CD8-positive, alpha-beta memory T cell (primary cell): ENCODE data around the gene ACYP2. TPM values are rescaled to one million over a fixed set of nuclear protein-coding genes. Genes with fewer than 3 reads are reported as not detected.

Experiments used
- CTCF ChIA-PET: fragments of 350-600 bp; sonication (Branson Sonifier 250); formaldehyde crosslinking; loops from one replicate; lab custom pipeline; 2021; ENCODE audit warnings: antibody characterized with exemption; lab: Charles Lee
- POLR2A ChIA-PET: fragments of 350-600 bp; sonication (Branson Sonifier 250); formaldehyde crosslinking; loops from one replicate; lab custom pipeline; 2021; ENCODE audit warnings: antibody characterized with exemption; lab: Charles Lee
- DNase-seq, 5 donors: peaks; one replicate each; pipeline versions ENCODE4 v3.0.0 to v3.0.0-alpha.2; 2020 to 2022; ENCODE audit warnings: mixed read lengths in 1 of 5
- H3K27ac ChIP-seq: one replicate; pipeline ENCODE4 v1.7.0; 2013; ENCODE audit warnings: low read depth, mild to moderate bottlenecking, low read length, moderate library complexity
- H3K27me3 ChIP-seq: 2 replicates; pipeline ENCODE4 v1.7.0; 2013; ENCODE audit warnings: low read length, mild to moderate bottlenecking; ENCODE audit not compliant: insufficient read depth, poor library complexity, severe bottlenecking
- H3K36me3 ChIP-seq: 2 replicates; pipeline ENCODE4 v1.7.0; 2013; ENCODE audit warnings: mild to moderate bottlenecking, low read length, moderate library complexity; ENCODE audit not compliant: insufficient read depth
- H3K4me1 ChIP-seq: 2 replicates; pipeline ENCODE4 v1.7.0; 2013; ENCODE audit warnings: mild to moderate bottlenecking, low read length, moderate library complexity; ENCODE audit not compliant: insufficient read depth
- H3K4me3 ChIP-seq: 2 replicates; pipeline ENCODE4 v1.7.0; 2013; ENCODE audit warnings: mild to moderate bottlenecking, low read length
- H3K9me3 ChIP-seq: 2 replicates; pipeline ENCODE4 v1.7.0; 2013; ENCODE audit warnings: mild to moderate bottlenecking, low read length
- H3K27ac Mint-ChIP-seq, 8 donors: one replicate each; pipeline ENCODE4 v1.8.0; 2020 to 2021; ENCODE audit warnings: mixed read lengths in 8 of 8, mild to moderate bottlenecking in 6 of 8, inconsistent platforms in 3 of 8, moderate library complexity in 3 of 8
- H3K27me3 Mint-ChIP-seq, 2 donors: one replicate each; pipeline ENCODE4 v1.8.0; 2020 to 2021; ENCODE audit warnings: mixed read lengths in 2 of 2, mild to moderate bottlenecking in 1 of 2, moderate library complexity in 1 of 2
- H3K36me3 Mint-ChIP-seq, 3 donors: one replicate each; pipeline ENCODE4 v1.8.0; 2020 to 2021; ENCODE audit warnings: mixed read lengths in 3 of 3, inconsistent platforms in 1 of 3, mild to moderate bottlenecking in 1 of 3
- H3K4me1 Mint-ChIP-seq, 3 donors: one replicate each; pipeline ENCODE4 v1.8.0; 2020 to 2021; ENCODE audit warnings: mixed read lengths in 3 of 3, inconsistent platforms in 1 of 3, mild to moderate bottlenecking in 1 of 3
- H3K4me3 Mint-ChIP-seq, 7 donors: one replicate each; pipeline ENCODE4 v1.8.0; 2020 to 2021; ENCODE audit warnings: mixed read lengths in 7 of 7, mild to moderate bottlenecking in 6 of 7, moderate library complexity in 4 of 7, inconsistent platforms in 2 of 7
- H3K9me3 Mint-ChIP-seq, 5 donors: one replicate each; pipeline ENCODE4 v1.8.0; 2020 to 2022; ENCODE audit warnings: mixed read lengths in 5 of 5, mild to moderate bottlenecking in 3 of 5, moderate library complexity in 2 of 5, inconsistent platforms in 1 of 5
- polyA plus RNA-seq: library from polyadenylated mRNA; unstranded; fragments of 300-500 nt; fragmentation: Illumina TruSeq; gene quantifications from one replicate; pipeline ENCODE4 v1.2.3, GENCODE V29; 2021
- total RNA-seq, 2 experiments: library from RNA; stranded (reverse); gene quantifications; one replicate each; pipeline ENCODE4 v1.2.3, GENCODE V29; 2021

Gene ACYP2
- total and polyA plus RNA-seq, 3 experiments from 2014 or later: 8.8 to 12.6 (median 10.3) TPM

DNA sequence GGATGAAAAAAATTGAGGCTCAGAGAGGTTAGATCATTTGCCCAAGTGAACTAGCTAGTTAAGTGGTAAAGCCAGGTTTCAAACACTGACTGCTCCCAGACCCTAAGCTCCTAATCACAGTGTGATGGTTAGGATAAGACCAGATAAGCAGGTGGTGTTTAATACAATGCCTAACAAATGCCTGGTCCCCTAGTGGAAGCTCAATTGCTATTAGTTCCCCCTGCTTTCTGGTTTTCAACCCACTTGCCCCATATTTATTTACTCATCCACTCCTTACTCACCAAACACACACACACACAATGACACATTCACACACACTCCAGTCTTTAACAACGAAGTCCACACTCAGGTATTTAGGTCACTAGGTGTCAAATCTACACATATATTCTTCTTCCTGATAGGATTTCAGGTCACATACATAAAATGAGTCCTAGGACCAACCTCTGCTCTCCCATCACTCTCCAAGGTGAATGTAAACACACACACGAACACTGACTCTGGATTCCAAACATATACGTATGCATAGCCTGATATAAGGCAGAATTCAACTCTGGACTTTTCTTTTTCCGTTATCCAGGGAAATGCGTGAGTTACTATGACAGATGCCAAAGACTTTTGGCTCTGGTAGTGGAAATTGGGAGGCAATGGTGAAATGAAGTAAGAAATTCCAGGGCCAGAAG, 214.2 kb downstream of the ACYP2 start:
- DNase-seq: no peak
- peaks cover 0 to 5% (median 0%) of the 10 kb centered on the region in 3 donors for H3K36me3 Mint-ChIP-seq
- Histone ChIP-seq H3K36me3 (no peaks in the 10 kb centered on the region), H3K4me3 (peak overlapping the region; percentile 67), H3K27ac (no peak overlapping the region), H3K4me1 (peaks cover 12% of the 10 kb centered on the region), H3K27me3 (peaks cover 8% of the 10 kb centered on the region), H3K9me3 (no peaks in the 10 kb centered on the region)
- H3K4me3 Mint-ChIP-seq: peak overlapping the region; percentile 86 to 92 (median 89)
- H3K9me3 Mint-ChIP-seq: peaks cover 3 to 7% (median 4%) of the 10 kb centered on the region in 5 donors
- H3K27ac Mint-ChIP-seq: peak overlapping the region in 2 of 8 donors; percentile 2 to 76
- peaks cover 13 to 21% of the 10 kb centered on the region in 2 donors for H3K27me3 Mint-ChIP-seq
- CTCF ChIA-PET: no interaction called here
- H3K4me1 Mint-ChIP-seq: peaks cover 10 to 15% (median 13%) of the 10 kb centered on the region in 3 donors
- POLR2A ChIA-PET: interaction anchor here (0.5 kb wide), 1 partner anchor 179 kb away, joined by 3 read pairs; no protein-coding TSS in a partner anchor

DNA sequence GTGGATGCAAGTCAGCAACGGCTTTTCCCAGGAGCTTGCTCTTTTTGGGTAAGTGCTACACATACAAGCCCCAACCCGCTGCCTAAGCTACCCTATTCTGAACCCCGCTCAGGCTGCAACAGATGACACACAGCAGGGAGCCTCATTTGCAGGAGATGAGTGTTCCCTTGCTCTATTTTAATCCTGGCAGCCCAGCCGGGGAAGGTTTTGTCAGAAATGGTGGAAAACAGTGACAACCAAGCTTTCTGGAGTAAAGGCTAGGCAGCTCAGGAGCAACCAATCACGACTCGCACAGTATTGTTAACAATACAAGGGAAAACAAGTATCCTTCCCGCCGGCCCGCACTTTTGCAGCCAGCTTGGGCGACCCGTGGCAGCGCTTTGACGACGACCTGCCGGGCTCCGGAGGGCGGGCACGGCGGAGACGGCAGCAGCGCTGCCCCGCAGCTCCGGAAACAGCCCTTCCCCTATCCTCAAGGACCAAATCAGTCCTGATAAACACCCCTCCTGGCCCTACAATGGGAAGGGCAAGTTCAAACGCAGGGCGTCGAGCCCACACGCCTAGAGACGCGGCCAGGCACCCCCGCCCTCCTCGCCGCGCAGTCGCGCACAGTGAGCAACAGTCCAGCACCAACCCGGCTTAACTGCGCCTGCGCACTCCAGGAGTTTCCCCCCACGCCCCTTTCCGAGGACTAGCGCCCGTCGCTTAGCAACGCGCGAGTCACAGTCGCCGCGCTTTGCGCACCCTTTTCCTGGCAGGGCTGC, 214.9 kb downstream of the ACYP2 start:
- POLR2A ChIA-PET: interaction anchor here (0.5 kb wide), 1 partner anchor 179 kb away, joined by 3 read pairs; no protein-coding TSS in a partner anchor
- CTCF ChIA-PET: no interaction called here

DNA sequence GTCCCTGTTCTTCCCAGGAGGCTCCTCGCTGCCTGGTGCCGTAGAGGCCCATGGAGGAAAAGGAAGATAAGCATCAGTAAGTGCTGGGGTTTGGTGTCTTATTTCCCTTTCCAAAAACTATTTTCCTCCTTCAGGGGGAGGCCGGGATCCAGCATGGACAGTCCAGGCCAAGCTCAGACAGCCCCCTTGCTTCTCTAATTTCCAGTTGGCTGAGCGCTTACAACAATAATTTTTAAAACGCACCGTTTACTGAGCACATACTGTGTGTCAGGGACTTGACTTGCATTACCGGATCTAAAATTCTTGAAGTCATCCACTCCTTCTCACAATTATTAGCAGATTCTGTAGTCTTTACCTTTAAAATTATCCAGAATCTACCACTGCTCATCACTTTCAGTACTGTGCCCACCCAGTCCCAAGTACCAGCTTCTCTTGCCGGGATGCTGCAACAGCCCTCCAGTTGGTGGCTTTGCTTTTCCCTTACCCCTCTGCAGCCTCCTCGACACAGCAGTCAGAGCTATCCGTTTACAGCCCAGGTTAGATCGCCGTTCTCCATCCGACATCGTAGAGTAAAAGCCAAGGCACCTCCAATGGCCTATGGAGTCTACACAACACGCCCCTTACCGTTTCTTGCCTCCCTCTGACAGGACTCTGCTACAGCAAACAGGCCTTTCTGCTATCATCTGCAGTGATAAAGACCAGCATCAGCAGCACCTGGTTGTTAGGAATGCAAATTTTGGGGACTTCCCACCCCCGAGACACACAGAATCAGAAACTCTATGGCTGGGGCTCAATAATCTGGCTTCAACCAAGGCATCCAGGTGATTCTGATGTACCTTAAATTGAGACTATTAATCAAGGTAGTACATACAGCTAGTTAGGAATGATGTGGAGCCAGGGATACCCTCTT, 215.8 kb downstream of the ACYP2 start:
- no peaks in the 10 kb centered on the region for H3K36me3 ChIP-seq
- Mint-ChIP-seq H3K9me3 (no peaks in the 10 kb centered on the region), H3K36me3 (no peaks in the 10 kb centered on the region), H3K27ac (peak overlapping the region; percentile 18 to 92 (median 74)), H3K27me3 (peaks cover 13 to 16% of the 10 kb centered on the region in 2 donors), H3K4me3 (peak overlapping the region; percentile 86 to 92 (median 89)), H3K4me1 (peaks cover 10 to 15% (median 13%) of the 10 kb centered on the region in 3 donors)
- POLR2A ChIA-PET: no interaction called here
- CTCF ChIA-PET: interaction anchor here (0.6 kb wide), 1 partner anchor 458 kb away, joined by 3 read pairs; no protein-coding TSS in a partner anchor
- H3K4me1 ChIP-seq: peaks cover 12% of the 10 kb centered on the region
- no peak overlapping the region for H3K27ac ChIP-seq
- no peak for DNase-seq
- H3K9me3 ChIP-seq: no peaks in the 10 kb centered on the region
- H3K27me3 ChIP-seq: peaks cover 8% of the 10 kb centered on the region
- peak overlapping the region; percentile 67 for H3K4me3 ChIP-seq

More for the DNA sequence above, 214.9 kb downstream of the ACYP2 start:
- Mint-ChIP-seq H3K9me3 (peaks cover 0 to 3% (median 0%) of the 10 kb centered on the region in 5 donors), H3K27ac (peak overlapping the region; percentile 18 to 92 (median 74)), H3K27me3 (peaks cover 13 to 16% of the 10 kb centered on the region in 2 donors), H3K4me1 (peaks cover 10 to 15% (median 13%) of the 10 kb centered on the region in 3 donors), H3K4me3 (peak overlapping the region; percentile 86 to 92 (median 89)), H3K36me3 (no peaks in the 10 kb centered on the region)
- peak; percentile 68 to 94 (median 81) for DNase-seq
- Histone ChIP-seq H3K9me3 (no peaks in the 10 kb centered on the region), H3K36me3 (no peaks in the 10 kb centered on the region), H3K27me3 (peaks cover 8% of the 10 kb centered on the region), H3K27ac (no peak overlapping the region), H3K4me3 (peak overlapping the region; percentile 67), H3K4me1 (peaks cover 12% of the 10 kb centered on the region)

DNA sequence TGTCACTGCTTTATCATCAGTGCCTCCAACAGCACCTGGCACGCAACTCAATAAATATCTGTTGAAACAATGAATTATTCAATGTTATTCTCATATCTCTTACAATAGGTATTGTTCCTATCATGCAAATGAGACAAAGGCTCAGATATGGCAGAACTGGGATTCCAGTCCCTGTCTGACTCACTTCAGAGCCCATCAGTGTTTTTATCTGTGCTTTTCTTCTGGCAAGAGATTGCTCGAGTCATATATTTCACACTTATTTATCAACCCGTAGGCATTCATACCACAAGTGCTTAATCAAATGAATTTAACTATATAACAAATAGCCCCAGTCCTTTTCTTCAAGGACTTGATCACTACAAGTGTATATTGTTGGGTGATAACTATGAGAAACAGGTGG, 217.0 kb downstream of the ACYP2 start:
- H3K27ac Mint-ChIP-seq: peak overlapping the region in 3 of 8 donors; percentile 18 to 36 (median 22)
- Histone ChIP-seq H3K27ac (no peak overlapping the region), H3K4me1 (peaks cover 12% of the 10 kb centered on the region), H3K4me3 (no peak overlapping the region), H3K27me3 (peaks cover 8% of the 10 kb centered on the region), H3K36me3 (no peaks in the 10 kb centered on the region), H3K9me3 (no peaks in the 10 kb centered on the region)
- DNase-seq: no peak
- H3K4me1 Mint-ChIP-seq: peaks cover 10 to 15% (median 13%) of the 10 kb centered on the region in 3 donors
- POLR2A ChIA-PET: no interaction called here
- H3K9me3 Mint-ChIP-seq: no peaks in the 10 kb centered on the region
- H3K36me3 Mint-ChIP-seq: no peaks in the 10 kb centered on the region
- H3K4me3 Mint-ChIP-seq: peak overlapping the region in 3 of 7 donors; percentile 25 to 72 (median 31)
- peaks cover 13 to 14% of the 10 kb centered on the region in 2 donors for H3K27me3 Mint-ChIP-seq
- CTCF ChIA-PET: no interaction called here

DNA sequence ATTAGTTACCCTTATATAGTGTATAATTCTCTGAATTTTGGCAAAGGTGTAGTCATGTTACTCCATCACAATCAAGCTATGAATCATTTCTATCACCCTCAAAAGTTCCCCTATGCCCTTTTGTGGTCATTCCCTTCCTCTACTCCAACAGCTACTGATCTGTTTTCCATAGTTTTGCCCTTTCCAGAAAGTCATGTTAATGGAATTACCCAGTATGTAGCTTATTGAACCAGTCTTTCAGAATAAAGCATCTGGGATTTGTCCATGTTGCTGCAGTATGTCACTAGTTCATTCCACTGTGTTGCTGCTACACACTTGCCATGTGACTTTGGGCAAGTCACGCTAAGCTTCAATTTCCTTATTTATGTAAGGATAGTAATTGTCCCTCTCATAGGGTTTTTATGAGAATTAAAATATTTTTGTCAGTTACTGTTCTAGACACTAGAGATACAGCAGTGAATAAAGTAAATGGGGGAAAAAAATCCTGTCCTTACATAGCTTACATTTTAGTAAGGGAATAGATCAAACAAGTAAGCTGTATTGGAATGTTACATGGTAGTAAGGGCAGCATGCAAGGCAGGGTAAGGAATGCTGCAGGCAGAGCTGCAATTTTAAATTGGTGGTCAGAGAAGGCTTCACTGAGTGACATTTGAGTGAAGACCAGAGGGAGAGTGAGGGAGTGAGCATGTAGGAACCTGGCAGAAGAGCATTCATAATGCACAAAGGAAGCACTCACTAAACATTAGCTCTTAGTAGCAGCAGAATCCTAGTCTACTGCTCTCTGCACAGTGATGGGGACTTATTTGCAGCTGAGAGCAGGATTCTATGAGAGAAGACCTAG, 220.9 kb downstream of the ACYP2 start:
- Histone ChIP-seq H3K27ac (no peak overlapping the region), H3K36me3 (no peaks in the 10 kb centered on the region), H3K4me1 (no peaks in the 10 kb centered on the region), H3K4me3 (no peak overlapping the region), H3K27me3 (no peaks in the 10 kb centered on the region), H3K9me3 (no peaks in the 10 kb centered on the region)
- peaks cover 8 to 18% of the 10 kb centered on the region in 2 donors for H3K27me3 Mint-ChIP-seq
- ChIA-PET POLR2A (no interaction called here), CTCF (interaction anchor here (1.0 kb wide), 1 partner anchor 9 kb away, joined by 3 read pairs; no protein-coding TSS in a partner anchor)
- no peak overlapping the region for H3K27ac Mint-ChIP-seq
- H3K36me3 Mint-ChIP-seq: no peaks in the 10 kb centered on the region
- H3K9me3 Mint-ChIP-seq: no peaks in the 10 kb centered on the region
- no peak for DNase-seq
- H3K4me3 Mint-ChIP-seq: no peak overlapping the region
- peaks cover under 1 to 2% (median under 1%) of the 10 kb centered on the region in 3 donors for H3K4me1 Mint-ChIP-seq

DNA sequence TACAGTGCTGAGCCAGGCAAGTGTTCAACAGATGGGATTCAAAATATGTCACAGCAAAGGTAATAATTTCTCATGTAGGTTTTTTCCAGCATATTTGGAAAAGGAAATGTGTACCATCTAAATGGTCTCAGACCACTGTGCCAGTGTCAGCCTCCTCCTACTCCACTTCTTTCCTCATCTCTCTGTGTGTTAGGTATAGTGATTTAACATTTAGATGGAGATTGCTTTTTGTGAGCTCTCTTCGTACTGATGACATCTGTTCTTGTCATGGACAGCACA, 221.5 kb downstream of the ACYP2 start:
- ChIA-PET CTCF (no interaction called here), POLR2A (no interaction called here)
- peaks cover 7 to 22% of the 10 kb centered on the region in 2 donors for H3K27me3 Mint-ChIP-seq
- no peak overlapping the region for H3K27ac ChIP-seq
- DNase-seq: no peak
- H3K9me3 Mint-ChIP-seq: no peaks in the 10 kb centered on the region
- no peaks in the 10 kb centered on the region for H3K36me3 Mint-ChIP-seq
- H3K4me1 ChIP-seq: no peaks in the 10 kb centered on the region
- no peak overlapping the region for H3K27ac Mint-ChIP-seq
- no peak overlapping the region for H3K4me3 ChIP-seq
- H3K4me1 Mint-ChIP-seq: no peaks in the 10 kb centered on the region
- no peaks in the 10 kb centered on the region for H3K27me3 ChIP-seq
- no peaks in the 10 kb centered on the region for H3K9me3 ChIP-seq
- no peaks in the 10 kb centered on the region for H3K36me3 ChIP-seq
- no peak overlapping the region for H3K4me3 Mint-ChIP-seq

DNA sequence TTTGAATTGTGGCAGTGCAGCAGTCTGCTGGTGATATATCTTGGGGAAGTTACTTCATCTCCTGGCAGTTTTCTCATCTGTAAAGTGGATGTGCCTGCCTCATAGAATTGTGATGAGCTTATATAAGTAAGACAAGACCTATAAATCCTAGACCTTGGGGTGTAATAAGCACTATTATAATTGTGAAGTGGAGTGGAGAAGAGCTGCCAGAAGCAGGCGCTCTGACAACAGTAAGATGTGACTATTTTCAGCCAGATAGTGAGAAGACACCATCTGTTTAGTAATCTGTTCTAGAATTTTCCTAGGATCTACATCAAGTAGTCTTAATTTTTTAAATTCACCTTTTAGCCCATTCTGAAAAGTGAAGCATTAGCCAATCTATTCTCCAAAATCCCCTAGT, 226.2 kb downstream of the ACYP2 start:
- H3K36me3 Mint-ChIP-seq: no peaks in the 10 kb centered on the region
- ChIA-PET POLR2A (no interaction called here), CTCF (no interaction called here)
- Histone ChIP-seq H3K36me3 (no peaks in the 10 kb centered on the region), H3K9me3 (no peaks in the 10 kb centered on the region), H3K27ac (no peak overlapping the region), H3K4me1 (no peaks in the 10 kb centered on the region), H3K27me3 (no peaks in the 10 kb centered on the region), H3K4me3 (no peak overlapping the region)
- H3K4me1 Mint-ChIP-seq: no peaks in the 10 kb centered on the region
- no peak for DNase-seq
- H3K9me3 Mint-ChIP-seq: no peaks in the 10 kb centered on the region
- peaks cover 7 to 36% of the 10 kb centered on the region in 2 donors for H3K27me3 Mint-ChIP-seq
- no peak overlapping the region for H3K27ac Mint-ChIP-seq
- H3K4me3 Mint-ChIP-seq: no peak overlapping the region
